ENCODE measurements around the gene SLC25A51.
A peak's percentile ranks its signal among the peaks of the same experiment; 100 is the strongest.

The SLC25A51 gene

GRCh38 chr9:37920471-37921167, 16.7 kb upstream of the SLC25A51 start:
- peaks cover 67% of the 10 kb centered on the region for H3K4me1 Mint-ChIP-seq
- no peaks in the 10 kb centered on the region for H3K36me3 Mint-ChIP-seq (ENCODE audit: low read depth)
- H3K4me3 Mint-ChIP-seq = no peak overlapping the region
- peak overlapping the region in 2 of 3 experiments; percentile 55 to 58 for H3K27ac Mint-ChIP-seq
- no peak for TF ChIP-seq CTCF (IDR thresholded peaks at IDR 0.05; ENCODE audit: unreplicated experiment in 3 of 3)
- H3K9me3 Mint-ChIP-seq = no peaks in the 10 kb centered on the region
- peaks cover 8% of the 10 kb centered on the region for H3K27me3 Mint-ChIP-seq (ENCODE audit: low read depth)

GRCh38 chr9:37919956-37920335, 16.0 kb upstream of the SLC25A51 start:
- Mint-ChIP-seq H3K27me3 (ENCODE audit: low read depth) (peaks cover 8% of the 10 kb centered on the region), H3K4me3 (no peak overlapping the region), H3K4me1 (peaks cover 63% of the 10 kb centered on the region), H3K27ac (peak overlapping the region in 1 of 3 experiments; percentile 56), H3K36me3 (ENCODE audit: low read depth) (no peaks in the 10 kb centered on the region), H3K9me3 (no peaks in the 10 kb centered on the region)
- no peak for TF ChIP-seq CTCF (IDR thresholded peaks at IDR 0.05; ENCODE audit: unreplicated experiment in 3 of 3)

- H3K27me3 Mint-ChIP-seq (ENCODE audit: low read depth) = peaks cover 8% of the 10 kb centered on the region
- peaks cover 63% of the 10 kb centered on the region for H3K4me1 Mint-ChIP-seq
- H3K4me3 Mint-ChIP-seq = no peak overlapping the region
- no peak for TF ChIP-seq CTCF (IDR thresholded peaks at IDR 0.05; ENCODE audit: unreplicated experiment in 3 of 3)
- H3K36me3 Mint-ChIP-seq (ENCODE audit: low read depth) = no peaks in the 10 kb centered on the region
- H3K27ac Mint-ChIP-seq = peak overlapping the region in 1 of 3 experiments; percentile 77
- no peaks in the 10 kb centered on the region for H3K9me3 Mint-ChIP-seq
These were observed 15.5 kb upstream of the SLC25A51 start for GRCh38 chr9:37919246-37919955.

DNA sequence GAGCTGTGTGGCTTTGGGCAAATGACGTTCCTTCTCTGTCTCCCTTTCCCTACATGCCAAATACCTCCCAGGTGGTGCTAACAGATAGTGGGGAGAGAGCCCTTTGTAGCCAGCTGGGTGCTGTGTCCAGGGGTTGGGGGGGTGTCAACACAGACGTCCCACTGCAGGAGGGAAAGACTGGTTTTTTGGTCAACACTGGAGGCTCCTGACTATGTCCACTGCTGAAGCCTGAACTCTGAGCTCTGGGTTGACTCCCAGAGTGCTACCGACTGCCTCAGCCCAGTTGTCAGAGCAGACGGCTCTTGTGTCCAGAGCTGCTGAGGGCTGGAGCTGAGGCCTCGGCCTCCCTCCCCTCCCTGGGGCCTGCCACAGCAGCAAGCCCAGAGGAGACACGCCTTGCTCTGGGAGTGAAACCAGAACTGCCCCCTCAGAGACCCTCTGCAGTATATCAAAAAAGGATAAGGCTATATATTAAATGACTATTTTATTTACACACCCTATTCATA, 14.8 kb upstream of the SLC25A51 start:
- H3K27me3 Mint-ChIP-seq (ENCODE audit: low read depth) = peaks cover 8% of the 10 kb centered on the region
- TF ChIP-seq CTCF (IDR thresholded peaks at IDR 0.05; ENCODE audit: unreplicated experiment in 3 of 3) = no peak
- H3K4me3 Mint-ChIP-seq = no peak overlapping the region
- H3K4me1 Mint-ChIP-seq = peaks cover 61% of the 10 kb centered on the region
- H3K9me3 Mint-ChIP-seq = no peaks in the 10 kb centered on the region
- no peaks in the 10 kb centered on the region for H3K36me3 Mint-ChIP-seq (ENCODE audit: low read depth)
- H3K27ac Mint-ChIP-seq = peak overlapping the region in 1 of 3 experiments; percentile 77

DNA sequence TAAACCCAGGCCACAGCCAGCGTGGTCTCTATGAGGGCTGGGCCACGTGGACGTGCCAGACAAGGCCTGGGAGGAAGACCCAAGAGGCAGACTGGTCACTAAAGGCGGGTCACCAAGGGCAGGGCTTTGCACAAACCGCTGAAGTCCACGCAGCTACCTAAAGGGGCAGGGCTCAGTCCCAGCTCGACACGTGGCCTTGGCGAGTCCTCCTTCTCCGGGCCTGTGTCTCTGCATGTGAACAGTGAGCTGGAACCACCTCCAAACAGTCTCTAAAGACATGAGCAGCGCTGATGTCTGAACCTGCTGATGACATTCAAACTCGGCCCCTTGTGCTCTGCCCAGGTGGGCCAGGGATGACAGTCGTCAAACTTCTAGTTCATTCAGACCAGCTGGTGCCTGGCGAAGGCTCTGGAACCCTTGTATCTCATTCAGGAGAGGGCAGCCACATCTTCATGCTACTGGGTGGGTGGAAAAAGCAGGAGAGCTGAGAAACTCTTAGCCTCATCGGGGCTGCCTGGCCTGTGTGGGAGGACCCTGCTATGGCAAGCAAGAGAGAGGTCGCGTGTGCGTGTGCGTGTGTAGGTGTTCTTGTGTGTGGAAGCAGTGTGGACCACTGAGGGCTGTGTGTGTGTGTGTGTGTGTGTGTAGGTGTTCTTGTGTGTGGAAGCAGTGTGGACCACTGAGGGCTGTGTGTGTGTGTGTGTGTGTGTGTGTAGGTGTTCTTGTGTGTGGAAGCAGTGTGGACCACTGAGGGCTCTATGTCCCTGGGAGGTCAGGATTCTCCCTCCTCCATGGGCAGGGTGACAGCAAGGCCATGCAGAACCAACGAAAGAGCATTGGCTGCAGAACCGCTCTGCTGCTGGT, 14.1 kb upstream of the SLC25A51 start:
- H3K4me1 Mint-ChIP-seq = peaks cover 59% of the 10 kb centered on the region
- H3K9me3 Mint-ChIP-seq = no peaks in the 10 kb centered on the region
- no peak overlapping the region for H3K4me3 Mint-ChIP-seq
- H3K27me3 Mint-ChIP-seq (ENCODE audit: low read depth) = peaks cover 12% of the 10 kb centered on the region
- no peak for TF ChIP-seq CTCF (IDR thresholded peaks at IDR 0.05; ENCODE audit: unreplicated experiment in 3 of 3)
- H3K27ac Mint-ChIP-seq = peak overlapping the region in 2 of 3 experiments; percentile 29 to 80
- H3K36me3 Mint-ChIP-seq (ENCODE audit: low read depth) = no peaks in the 10 kb centered on the region
